Tibial nerve (tissue), 4 donors: ENCODE measurements around the gene DQX1. TPM values are rescaled to one million over a fixed set of nuclear protein-coding genes. Genes with fewer than 3 reads are reported as not detected.

ENCODE experiments used
- DNase-seq, 2 donors: peaks; one replicate each; pipeline ENCODE4 v3.0.0-alpha.2; 2019; ENCODE audit warnings: low spot score in 2 of 2
- H3K27ac ChIP-seq, 4 donors: fragments of 200-600 bp; sonication (generic) in 3 of 4; one replicate each; pipeline ENCODE4 v1.5.1; 2017 to 2019; ENCODE audit warnings: mild to moderate bottlenecking in 1 of 4
- H3K27me3 ChIP-seq, 2 donors: fragments of 200-600 bp; sonication (generic) in 1 of 2; one replicate each; pipeline versions ENCODE4 v1.5.1 to v1.6.0; 2017 to 2019
- H3K36me3 ChIP-seq, 3 donors: fragments of 200-600 bp; sonication (generic); one replicate each; pipeline ENCODE4 v1.5.1; 2018 to 2019
- H3K4me1 ChIP-seq, 4 donors: fragments of 200-600 bp; sonication (generic) in 3 of 4; one replicate each; pipeline ENCODE4 v1.5.1; 2017 to 2019
- H3K4me3 ChIP-seq, 4 donors: fragments of 200-600 bp; sonication (generic) in 3 of 4; one replicate each; pipeline ENCODE4 v1.5.1; 2017 to 2019; ENCODE audit warnings: mild to moderate bottlenecking in 1 of 4, moderate library complexity in 1 of 4
- H3K9me3 ChIP-seq, 4 donors: fragments of 200-600 bp; sonication (generic) in 3 of 4; one replicate each; pipeline ENCODE4 v1.5.1; 2017 to 2019
- EP300 ChIP-seq, 2 donors: sonication (generic); formaldehyde crosslinking; IDR thresholded peaks; one replicate each; pipeline ENCODE4 v1.6.1; 2017; ENCODE audit warnings: antibody characterized with exemption in 2 of 2, mild to moderate bottlenecking in 1 of 2
- POLR2A ChIP-seq, 2 donors: fragments of 450-650 bp; IDR thresholded peaks; one replicate each; pipeline ENCODE4 v1.6.1; 2017; ENCODE audit warnings: antibody characterized with exemption in 2 of 2, mild to moderate bottlenecking in 2 of 2, moderate library complexity in 2 of 2
- WGBS, 2 donors: methylation state at CpG; one replicate each; pipeline ENCODE4 v1.1.5; 2018; 5-methylcytosine and 5-hydroxymethylcytosine counted together
- total RNA-seq, 4 donors: library from RNA; depleted of rRNA; stranded (reverse); fragments of >200 nt; gene quantifications; one replicate each; pipeline ENCODE4 v1.1.0, GENCODE V29; 2016
- TF ChIP-seq, protein P1 (sequence below), 5 experiments: fragments of 200-600 bp in 3 of 5; fragments of 450-650 bp in 2 of 5; sonication (generic) in 3 of 5; IDR thresholded peaks; one replicate each; pipeline ENCODE4 v1.5.1; 2016 to 2019; ENCODE audit warnings: antibody characterized with exemption in 5 of 5, mild to moderate bottlenecking in 3 of 5, moderate library complexity in 2 of 5

The DQX1 gene
- total RNA-seq, 4 donors from 2014 or later: 6.9 TPM; not detected in 3

DNA sequence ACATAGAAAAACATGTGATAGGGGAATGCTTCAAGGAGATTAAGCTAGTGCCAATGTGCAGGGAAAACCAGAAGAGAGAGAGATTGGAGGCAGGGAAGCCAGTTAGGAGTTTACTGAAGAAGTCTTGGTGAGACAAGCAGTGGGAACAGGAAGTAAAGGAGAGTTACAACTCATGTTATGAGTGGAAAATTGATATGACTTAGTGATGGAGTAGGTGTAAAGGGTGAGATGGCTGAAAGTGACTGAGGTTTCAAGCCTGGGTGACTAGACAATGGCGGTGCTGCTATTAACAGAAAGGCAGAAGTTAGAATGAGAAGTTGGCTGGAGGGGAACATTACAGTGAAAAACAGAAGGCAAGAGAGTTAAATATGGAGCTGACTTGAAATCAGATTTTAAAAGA, 45.0 kb upstream of the DQX1 start:
- H3K36me3 ChIP-seq: no peaks in the 10 kb centered on the region
- no peaks in the 10 kb centered on the region for H3K9me3 ChIP-seq
- WGBS, 2 donors: 68 to 88% methylated on average over 1 of the region's 1 CpG
- H3K27me3 ChIP-seq: no peaks in the 10 kb centered on the region
- H3K4me3 ChIP-seq: no peak overlapping the region
- no peak overlapping the region for H3K27ac ChIP-seq
- DNase-seq: no peak
- peaks cover 0 to 5% (median under 1%) of the 10 kb centered on the region in 4 donors for H3K4me1 ChIP-seq
- TF ChIP-seq EP300 (IDR thresholded peaks at IDR 0.05) (no peak), POLR2A (IDR thresholded peaks at IDR 0.05) (no peak)
- TF ChIP-seq, protein P1, sequence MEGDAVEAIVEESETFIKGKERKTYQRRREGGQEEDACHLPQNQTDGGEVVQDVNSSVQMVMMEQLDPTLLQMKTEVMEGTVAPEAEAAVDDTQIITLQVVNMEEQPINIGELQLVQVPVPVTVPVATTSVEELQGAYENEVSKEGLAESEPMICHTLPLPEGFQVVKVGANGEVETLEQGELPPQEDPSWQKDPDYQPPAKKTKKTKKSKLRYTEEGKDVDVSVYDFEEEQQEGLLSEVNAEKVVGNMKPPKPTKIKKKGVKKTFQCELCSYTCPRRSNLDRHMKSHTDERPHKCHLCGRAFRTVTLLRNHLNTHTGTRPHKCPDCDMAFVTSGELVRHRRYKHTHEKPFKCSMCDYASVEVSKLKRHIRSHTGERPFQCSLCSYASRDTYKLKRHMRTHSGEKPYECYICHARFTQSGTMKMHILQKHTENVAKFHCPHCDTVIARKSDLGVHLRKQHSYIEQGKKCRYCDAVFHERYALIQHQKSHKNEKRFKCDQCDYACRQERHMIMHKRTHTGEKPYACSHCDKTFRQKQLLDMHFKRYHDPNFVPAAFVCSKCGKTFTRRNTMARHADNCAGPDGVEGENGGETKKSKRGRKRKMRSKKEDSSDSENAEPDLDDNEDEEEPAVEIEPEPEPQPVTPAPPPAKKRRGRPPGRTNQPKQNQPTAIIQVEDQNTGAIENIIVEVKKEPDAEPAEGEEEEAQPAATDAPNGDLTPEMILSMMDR (IDR thresholded peaks at IDR 0.05): no peak

DNA sequence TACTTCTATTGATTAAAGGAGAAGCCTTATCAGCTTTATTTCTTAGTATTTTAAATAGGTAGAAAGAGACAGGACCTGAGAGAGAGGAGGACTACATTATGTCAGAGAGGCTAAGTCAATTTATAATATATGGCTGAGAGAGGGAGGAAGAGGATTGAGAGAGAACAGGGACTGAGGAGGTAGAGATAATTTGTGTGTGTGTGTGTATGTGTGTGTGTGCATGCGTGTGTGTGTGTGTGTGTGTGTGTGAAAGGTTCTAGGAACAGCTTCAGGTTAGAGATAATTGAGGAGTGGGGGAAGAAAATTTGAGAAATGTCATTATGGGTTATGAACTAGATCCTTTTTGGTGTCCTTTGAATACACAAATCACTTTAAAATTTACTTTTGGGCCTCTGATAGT, 43.7 kb upstream of the DQX1 start:
- Histone ChIP-seq H3K27me3 (no peaks in the 10 kb centered on the region), H3K36me3 (no peaks in the 10 kb centered on the region), H3K4me1 (peaks cover 0 to 5% (median 0%) of the 10 kb centered on the region in 4 donors), H3K4me3 (no peak overlapping the region), H3K9me3 (no peaks in the 10 kb centered on the region), H3K27ac (no peak overlapping the region)
- 90 to 95% methylated on average over 1 of the region's 1 CpG for WGBS, 2 donors
- no peak for DNase-seq
- no peak for TF ChIP-seq EP300 (IDR thresholded peaks at IDR 0.05)

DNA sequence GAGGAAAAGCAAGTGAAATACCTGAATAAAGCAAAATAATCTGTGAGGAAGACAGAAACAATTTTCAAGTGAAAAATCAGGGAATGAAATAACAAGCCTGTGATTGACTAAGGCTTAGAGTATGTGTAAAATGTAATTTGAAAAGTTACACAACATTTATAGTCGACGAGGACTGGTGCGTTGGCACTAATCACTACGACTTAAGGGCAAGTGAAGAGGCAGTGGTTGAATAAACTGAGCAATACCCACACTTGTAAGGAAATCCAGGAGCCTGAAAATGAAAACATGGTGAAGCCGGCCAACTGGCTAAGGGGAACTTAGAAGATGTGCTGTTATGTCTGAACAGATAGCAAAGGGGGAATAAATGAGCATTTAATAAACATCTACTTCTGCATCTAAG, 41.9 kb upstream of the DQX1 start:
- Histone ChIP-seq H3K4me3 (no peak overlapping the region), H3K9me3 (no peaks in the 10 kb centered on the region), H3K27ac (no peak overlapping the region), H3K4me1 (peaks cover 0 to 5% (median 0%) of the 10 kb centered on the region in 4 donors), H3K27me3 (no peaks in the 10 kb centered on the region), H3K36me3 (no peaks in the 10 kb centered on the region)
- no peak for DNase-seq
- 63 to 66% methylated on average over 5 of the region's 5 CpGs for WGBS, 2 donors
- TF ChIP-seq, protein P1 (IDR thresholded peaks at IDR 0.05): no peak
- no peak for TF ChIP-seq EP300 (IDR thresholded peaks at IDR 0.05)
- no peak for TF ChIP-seq POLR2A (IDR thresholded peaks at IDR 0.05)

DNA sequence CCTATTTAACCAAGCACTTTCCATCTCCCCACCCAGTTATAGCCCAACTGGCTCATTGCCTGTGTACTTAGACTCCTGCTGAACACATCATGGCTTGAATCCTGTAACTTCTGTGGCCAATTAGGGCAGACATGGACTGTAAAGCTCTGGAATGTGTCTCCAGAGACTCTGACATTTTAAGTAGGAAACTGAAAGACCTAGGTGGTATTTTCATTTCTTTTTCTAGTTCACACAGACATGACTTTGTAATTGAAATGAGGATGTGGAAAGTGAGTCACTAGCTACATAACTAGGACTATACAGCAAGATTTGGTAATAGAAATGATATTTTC, 40.7 kb upstream of the DQX1 start:
- Histone ChIP-seq H3K27ac (no peak overlapping the region), H3K36me3 (no peaks in the 10 kb centered on the region)

DNA sequence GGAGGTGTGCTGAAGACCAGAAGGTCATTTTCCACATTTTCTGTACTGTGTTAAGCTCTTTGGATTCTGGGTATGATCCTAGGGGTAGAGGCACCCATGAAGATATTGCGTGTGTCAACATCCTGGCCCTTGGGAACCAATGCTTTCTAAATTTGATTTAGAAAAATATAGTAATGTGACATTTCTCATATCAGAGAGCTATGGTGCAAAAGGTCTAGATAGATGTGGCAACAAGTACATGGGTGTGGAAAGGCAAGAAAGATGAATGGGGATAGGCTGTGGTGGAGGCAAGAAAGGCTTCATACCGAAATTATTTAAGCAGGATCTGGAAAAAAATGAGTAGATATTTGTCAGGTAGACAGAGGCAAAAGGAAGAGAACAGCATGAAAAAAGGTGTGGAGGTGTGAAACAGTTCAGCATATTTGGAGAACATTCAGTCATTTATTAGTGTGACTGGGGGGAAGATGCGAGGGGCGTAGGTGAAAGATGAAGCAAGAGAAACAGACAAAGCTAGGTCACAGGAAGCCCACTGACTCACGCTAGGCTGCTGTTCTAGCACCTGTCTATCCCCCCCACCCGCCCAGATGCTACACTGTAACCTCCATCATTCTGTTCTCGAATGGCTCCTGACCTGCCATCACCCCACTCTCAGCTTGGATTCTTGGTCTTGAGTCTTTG, 40.2 kb upstream of the DQX1 start:
- WGBS, 2 donors: 74 to 78% methylated on average over 7 of the region's 7 CpGs

More for the DNA sequence above, 40.7 kb upstream of the DQX1 start:
- Histone ChIP-seq H3K4me1 (peaks cover 0 to 5% (median 0%) of the 10 kb centered on the region in 4 donors), H3K9me3 (no peaks in the 10 kb centered on the region), H3K4me3 (no peak overlapping the region), H3K27me3 (no peaks in the 10 kb centered on the region)
- TF ChIP-seq EP300 (IDR thresholded peaks at IDR 0.05) (no peak), POLR2A (IDR thresholded peaks at IDR 0.05) (no peak)
- TF ChIP-seq, protein P1 (IDR thresholded peaks at IDR 0.05): no peak
- DNase-seq: no peak

More for the DNA sequence above, 40.2 kb upstream of the DQX1 start:
- Histone ChIP-seq H3K36me3 (no peaks in the 10 kb centered on the region), H3K4me3 (no peak overlapping the region), H3K27ac (no peak overlapping the region), H3K27me3 (no peaks in the 10 kb centered on the region), H3K9me3 (no peaks in the 10 kb centered on the region), H3K4me1 (peaks cover 0 to 5% (median 0%) of the 10 kb centered on the region in 4 donors)
- DNase-seq: no peak
- TF ChIP-seq POLR2A (IDR thresholded peaks at IDR 0.05) (no peak), EP300 (IDR thresholded peaks at IDR 0.05) (no peak)
- TF ChIP-seq, protein P1 (IDR thresholded peaks at IDR 0.05): no peak
